ENCODE results near the gene LAMB4.
A peak's percentile ranks its signal among the peaks of the same experiment; 100 is the strongest.

The LAMB4 gene

GRCh38 chr7:108137040-108137439, 6.9 kb upstream of the LAMB4 start:
- Histone ChIP-seq H3K4me3 (replicated peaks; ENCODE audit: insufficient read depth, low read length) (no peak overlapping the region), H3K27me3 (ENCODE audit: insufficient read depth, poor library complexity, severe bottlenecking) (no peaks in the 10 kb centered on the region), H3K27ac (replicated peaks) (peak overlapping the region; percentile 90)
- no peak for TF ChIP-seq CTCF (IDR thresholded peaks at IDR 0.05; ENCODE audit: insufficient read depth, low read length)
- no peak for TF ChIP-seq POLR2AphosphoS5 (IDR thresholded peaks at IDR 0.05; ENCODE audit: low read depth)
- no peak for TF ChIP-seq SPI1 (IDR thresholded peaks at IDR 0.05; ENCODE audit: borderline replicate concordance, low read depth)
- TF ChIP-seq GABPA (IDR thresholded peaks at IDR 0.05; ENCODE audit: low read depth), result no peak
- TF ChIP-seq REST (IDR thresholded peaks at IDR 0.05; ENCODE audit: insufficient replicate concordance, low read depth), result no peak
- no peak for DNase-seq (ENCODE audit: low read depth in 1 of 2, low spot score in 1 of 2)

GRCh38 chr7:108136191-108136688, 6.1 kb upstream of the LAMB4 start:
- Histone ChIP-seq H3K4me3 (replicated peaks; ENCODE audit: insufficient read depth, low read length) (no peak overlapping the region), H3K27ac (replicated peaks) (peak overlapping the region; percentile 90), H3K27me3 (ENCODE audit: insufficient read depth, poor library complexity, severe bottlenecking) (no peaks in the 10 kb centered on the region)
- DNase-seq (ENCODE audit: low read depth in 1 of 2, low spot score in 1 of 2), result peak; percentile 49 to 78
- TF ChIP-seq GABPA (IDR thresholded peaks at IDR 0.05; ENCODE audit: low read depth) (no peak; the same call in 1 of the 2 replicates), POLR2AphosphoS5 (IDR thresholded peaks at IDR 0.05; ENCODE audit: low read depth) (peak; percentile 84), SPI1 (IDR thresholded peaks at IDR 0.05; ENCODE audit: borderline replicate concordance, low read depth) (peak; percentile 88)

GRCh38 chr7:108135446-108136190, 5.5 kb upstream of the LAMB4 start:
- TF ChIP-seq POLR2AphosphoS5 (IDR thresholded peaks at IDR 0.05; ENCODE audit: low read depth), result no peak; the same call in 1 of the 2 replicates
- no peak for TF ChIP-seq REST (IDR thresholded peaks at IDR 0.05; ENCODE audit: insufficient replicate concordance, low read depth)
- TF ChIP-seq CTCF (IDR thresholded peaks at IDR 0.05; ENCODE audit: insufficient read depth, low read length), result no peak
- peak; percentile 96 for TF ChIP-seq SPI1 (IDR thresholded peaks at IDR 0.05; ENCODE audit: borderline replicate concordance, low read depth)
- TF ChIP-seq GABPA (IDR thresholded peaks at IDR 0.05; ENCODE audit: low read depth), result no peak; the same call in none of the 2 replicates
- Histone ChIP-seq H3K27me3 (ENCODE audit: insufficient read depth, poor library complexity, severe bottlenecking) (no peaks in the 10 kb centered on the region), H3K4me3 (replicated peaks; ENCODE audit: insufficient read depth, low read length) (no peak overlapping the region), H3K27ac (replicated peaks) (peak overlapping the region; percentile 90)
- DNase-seq (ENCODE audit: low read depth in 1 of 2, low spot score in 1 of 2), result peak; percentile 84 to 92

GRCh38 chr7:108134486-108134885, 4.3 kb upstream of the LAMB4 start:
- TF ChIP-seq REST (IDR thresholded peaks at IDR 0.05; ENCODE audit: insufficient replicate concordance, low read depth) (no peak), POLR2AphosphoS5 (IDR thresholded peaks at IDR 0.05; ENCODE audit: low read depth) (no peak), GABPA (IDR thresholded peaks at IDR 0.05; ENCODE audit: low read depth) (no peak), CTCF (IDR thresholded peaks at IDR 0.05; ENCODE audit: insufficient read depth, low read length) (no peak), SPI1 (IDR thresholded peaks at IDR 0.05; ENCODE audit: borderline replicate concordance, low read depth) (no peak)
- Histone ChIP-seq H3K27me3 (ENCODE audit: insufficient read depth, poor library complexity, severe bottlenecking) (no peaks in the 10 kb centered on the region), H3K27ac (replicated peaks) (peak overlapping the region; percentile 90), H3K4me3 (replicated peaks; ENCODE audit: insufficient read depth, low read length) (no peak overlapping the region)
- no peak for DNase-seq (ENCODE audit: low read depth in 1 of 2, low spot score in 1 of 2)
